Lower lobe of right lung (tissue), 2 donors: ENCODE results near the gene SLC2A11. TPM values are rescaled to one million over a fixed set of nuclear protein-coding genes. Genes with fewer than 3 reads are reported as not detected.

Source experiments
- ATAC-seq, 2 donors: fragments of 200-7000 bp; cut with Tn5 transposase; one replicate each; pipeline ENCODE4 v1.9.1; 2020 to 2022; ENCODE audit warnings: mild to moderate bottlenecking in 2 of 2, moderate library complexity in 2 of 2
- DNase-seq: peaks from one replicate; pipeline ENCODE4 v3.0.0-alpha.2; 2020
- H3K27ac ChIP-seq: fragments of 200-600 bp; one replicate; pipeline ENCODE4 v1.8.0; 2022
- H3K27me3 ChIP-seq: fragments of 200-600 bp; one replicate; pipeline ENCODE4 v1.8.0; 2022; ENCODE audit warnings: low read depth
- H3K36me3 ChIP-seq: fragments of 200-600 bp; one replicate; pipeline ENCODE4 v1.8.0; 2022; ENCODE audit warnings: mild to moderate bottlenecking
- H3K4me1 ChIP-seq: fragments of 200-600 bp; one replicate; pipeline ENCODE4 v1.8.0; 2022
- H3K4me3 ChIP-seq: fragments of 200-600 bp; one replicate; pipeline ENCODE4 v1.8.0; 2022; ENCODE audit warnings: mild to moderate bottlenecking
- H3K9me3 ChIP-seq: fragments of 200-600 bp; one replicate; pipeline ENCODE4 v1.8.0; 2022
- CTCF ChIP-seq: fragments of 200-600 bp; IDR thresholded peaks from one replicate; pipeline ENCODE4 v1.8.0; 2022; ENCODE audit warnings: antibody characterized with exemption, mild to moderate bottlenecking
- intact Hi-C: fragments of 100-400 bp; cut with DNase I; formaldehyde crosslinking; loops from one replicate; pipeline ENCODE4 v1.11.0; 2022
- total RNA-seq: library from RNA; stranded (reverse); fragmentation: NEBNext Ultra II Directional; extraction: Animal tissue kit (Norgen Biotek cat#: 25700); gene quantifications from one replicate; pipeline ENCODE4 v1.2.1, GENCODE V29; 2021
- donor health status: DM: no; HTN: yes; CAD: no; lungs with severe emphysema.

The SLC2A11 gene
- total RNA-seq, 1 donor from 2014 or later, result 12.7 TPM

GRCh38 chr22:23828800-23829680 lies 28.6 kb upstream of the SLC2A11 start:
- Histone ChIP-seq H3K27ac (no peak overlapping the region), H3K27me3 (no peaks in the 10 kb centered on the region), H3K4me3 (no peak overlapping the region), H3K36me3 (peaks cover 95% of the 10 kb centered on the region), H3K9me3 (no peaks in the 10 kb centered on the region), H3K4me1 (no peaks in the 10 kb centered on the region)
- TF ChIP-seq CTCF, result no peak
- DNase-seq, result peak; percentile 14
- intact Hi-C loops, result no loop called here
- no peak for ATAC-seq

GRCh38 chr22:23829845-23830372 lies 27.8 kb upstream of the SLC2A11 start:
- ATAC-seq, result no peak
- DNase-seq, result no peak
- intact Hi-C loops, result no loop called here
- Histone ChIP-seq H3K4me3 (no peak overlapping the region), H3K36me3 (peaks cover 95% of the 10 kb centered on the region), H3K9me3 (no peaks in the 10 kb centered on the region), H3K27ac (no peak overlapping the region), H3K27me3 (no peaks in the 10 kb centered on the region), H3K4me1 (no peaks in the 10 kb centered on the region)
- TF ChIP-seq CTCF, result no peak

GRCh38 chr22:23831261-23831660 lies 26.4 kb upstream of the SLC2A11 start:
- Histone ChIP-seq H3K27ac (no peak overlapping the region), H3K4me1 (no peaks in the 10 kb centered on the region), H3K4me3 (no peak overlapping the region), H3K27me3 (no peaks in the 10 kb centered on the region), H3K36me3 (peaks cover 95% of the 10 kb centered on the region), H3K9me3 (no peaks in the 10 kb centered on the region)
- no peak for TF ChIP-seq CTCF
- intact Hi-C loops, result no loop called here
- DNase-seq (peak; percentile 28), ATAC-seq (no peak)

- Histone ChIP-seq H3K9me3 (no peaks in the 10 kb centered on the region), H3K36me3 (peaks cover 90% of the 10 kb centered on the region), H3K4me1 (no peaks in the 10 kb centered on the region), H3K27me3 (no peaks in the 10 kb centered on the region), H3K27ac (no peak overlapping the region), H3K4me3 (no peak overlapping the region)
- DNase-seq (peak; percentile 33), ATAC-seq (no peak)
- TF ChIP-seq CTCF, result no peak
- intact Hi-C loops, result no loop called here
These were observed 25.9 kb upstream of the SLC2A11 start for GRCh38 chr22:23831781-23832180.

- no peaks in the 10 kb centered on the region for H3K9me3 ChIP-seq
- ATAC-seq (no peak), DNase-seq (peak; percentile 28)
- no peak overlapping the region for H3K4me3 ChIP-seq
- H3K36me3 ChIP-seq, result peaks cover 83% of the 10 kb centered on the region
- no peaks in the 10 kb centered on the region for H3K4me1 ChIP-seq
- intact Hi-C loops, result no loop called here
- no peak for TF ChIP-seq CTCF
- H3K27me3 ChIP-seq, result no peaks in the 10 kb centered on the region
- no peak overlapping the region for H3K27ac ChIP-seq
These were observed 25.3 kb upstream of the SLC2A11 start for GRCh38 chr22:23832226-23833016.
